WTC11 (cell line): ENCODE measurements around the gene PLD2. TPM values are rescaled to one million over a fixed set of nuclear protein-coding genes. Genes with fewer than 3 reads are reported as not detected.
A peak's percentile ranks its signal among the peaks of the same experiment; 100 is the strongest.

ENCODE experiments used
- ATAC-seq: fragments of 200-7000 bp; cut with Tn5 transposase; 2 replicates; pipeline ENCODE4 v1.10.0; 2021; ENCODE audit warnings: mild to moderate bottlenecking, moderate library complexity
- CTCF ChIA-PET: fragments of 300-600 bp; sonication (Branson Sonifier 250); formaldehyde crosslinking; loops from one replicate; lab custom pipeline; 2021; ENCODE audit warnings: antibody characterized with exemption; lab: Charles Lee
- POLR2A ChIA-PET: fragments of 350-600 bp; sonication (Branson Sonifier 250); formaldehyde crosslinking; loops from one replicate; lab custom pipeline; 2021; ENCODE audit warnings: antibody characterized with exemption; lab: Charles Lee
- DNase-seq: peaks from one replicate; pipeline ENCODE4 v3.0.0; 2021; ENCODE audit warnings: low spot score
- H3K27ac Mint-ChIP-seq: 2 replicates; pipeline ENCODE4 v1.8.0; 2021; ENCODE audit warnings: mixed read lengths
- H3K27me3 Mint-ChIP-seq: 2 replicates; pipeline ENCODE4 v1.8.0; 2021; ENCODE audit warnings: low read depth, mild to moderate bottlenecking, moderate library complexity, mixed read lengths
- H3K36me3 Mint-ChIP-seq: 2 replicates; pipeline ENCODE4 v1.8.0; 2021; ENCODE audit warnings: mixed read lengths
- H3K4me1 Mint-ChIP-seq: 2 replicates; pipeline ENCODE4 v1.8.0; 2022; ENCODE audit warnings: mixed read lengths
- H3K4me3 Mint-ChIP-seq: 2 replicates; pipeline ENCODE4 v1.8.0; 2021; ENCODE audit warnings: mild to moderate bottlenecking, moderate library complexity, mixed read lengths
- H3K9me3 Mint-ChIP-seq: 2 replicates; pipeline ENCODE4 v1.8.0; 2021; ENCODE audit warnings: mixed read lengths
- CBFB ChIP-seq: sonication (generic); formaldehyde crosslinking; IDR thresholded peaks from 2 replicates; pipeline ENCODE4 v1.8.1; 2022; ENCODE audit warnings: mild to moderate bottlenecking, low read depth, missing genetic modification reagents
- CREB1 ChIP-seq: sonication (generic); formaldehyde crosslinking; IDR thresholded peaks from 2 replicates; pipeline ENCODE4 v1.8.0; 2023; ENCODE audit warnings: mild to moderate bottlenecking, missing genetic modification reagents
- EMX1 ChIP-seq: fragments of 250-450 bp; sonication (Bioruptor Pico); IDR thresholded peaks from 2 replicates; pipeline ENCODE4 v1.8.0; 2021; ENCODE audit warnings: mild to moderate bottlenecking
- ESRRA ChIP-seq: sonication (generic); formaldehyde crosslinking; IDR thresholded peaks from 2 replicates; pipeline ENCODE4 v1.8.1; 2022; ENCODE audit warnings: mild to moderate bottlenecking, missing genetic modification reagents, borderline replicate concordance
- ETV6 ChIP-seq: sonication (generic); formaldehyde crosslinking; IDR thresholded peaks from 2 replicates; pipeline ENCODE4 v1.8.1; 2022; ENCODE audit warnings: mild to moderate bottlenecking, missing genetic modification reagents
- FOXK1 ChIP-seq: sonication (generic); formaldehyde crosslinking; IDR thresholded peaks from 2 replicates; pipeline ENCODE4 v1.8.0; 2022; ENCODE audit warnings: mild to moderate bottlenecking, moderate library complexity, missing genetic modification reagents
- GABPB1 ChIP-seq: sonication (generic); formaldehyde crosslinking; IDR thresholded peaks from 2 replicates; pipeline ENCODE4 v1.8.1; 2023; ENCODE audit warnings: mild to moderate bottlenecking, missing genetic modification reagents
- IRF2 ChIP-seq: sonication (generic); formaldehyde crosslinking; IDR thresholded peaks from 2 replicates; pipeline ENCODE4 v1.8.0; 2022; ENCODE audit warnings: low read depth, missing genetic modification reagents, borderline replicate concordance
- JAZF1 ChIP-seq: fragments of 250-450 bp; sonication (Bioruptor Pico); IDR thresholded peaks from 2 replicates; pipeline ENCODE4 v1.9.0; 2021; ENCODE audit warnings: moderate library complexity, mild to moderate bottlenecking, inconsistent platforms
- JUN ChIP-seq: sonication (generic); formaldehyde crosslinking; IDR thresholded peaks from 2 replicates; pipeline ENCODE4 v1.8.0; 2023; ENCODE audit warnings: mild to moderate bottlenecking, missing genetic modification reagents
- NR1H2 ChIP-seq: sonication (generic); formaldehyde crosslinking; IDR thresholded peaks from 2 replicates; pipeline ENCODE4 v1.9.0; 2021; ENCODE audit warnings: mild to moderate bottlenecking, moderate library complexity, missing genetic modification reagents
- NR2C2 ChIP-seq: sonication (generic); formaldehyde crosslinking; IDR thresholded peaks from 2 replicates; pipeline ENCODE4 v1.8.0; 2022; ENCODE audit warnings: mild to moderate bottlenecking, missing genetic modification reagents
- SP1 ChIP-seq: sonication (generic); formaldehyde crosslinking; conservative IDR thresholded peaks from 2 replicates; pipeline ENCODE4 v1.8.1; 2022; ENCODE audit warnings: missing genetic modification reagents
- TEAD1 ChIP-seq: sonication (generic); formaldehyde crosslinking; IDR thresholded peaks from 2 replicates; pipeline ENCODE4 v1.8.0; 2022; ENCODE audit warnings: mild to moderate bottlenecking, missing genetic modification reagents
- ZNF121 ChIP-seq: sonication (generic); formaldehyde crosslinking; IDR thresholded peaks from 2 replicates; pipeline ENCODE4 v1.8.0; 2023; ENCODE audit warnings: missing genetic modification reagents
- ZNF219 ChIP-seq: sonication (generic); formaldehyde crosslinking; IDR thresholded peaks from 2 replicates; pipeline ENCODE4 v1.8.0; 2023; ENCODE audit warnings: missing genetic modification reagents, mild to moderate bottlenecking, borderline replicate concordance
- ZNF263 ChIP-seq: sonication (generic); formaldehyde crosslinking; IDR thresholded peaks from 2 replicates; pipeline ENCODE4 v1.8.1; 2022; ENCODE audit warnings: low read depth, mild to moderate bottlenecking, moderate library complexity, missing genetic modification reagents
- total RNA-seq: library from RNA; stranded (reverse); gene quantifications from 3 replicates; pipeline ENCODE4 v1.2.3, GENCODE V29; 2021
- TF ChIP-seq, protein P1 (sequence below): fragments of 250-450 bp; sonication (Bioruptor Pico); conservative IDR thresholded peaks from 2 replicates; pipeline ENCODE4 v1.9.0; 2021; ENCODE audit warnings: mild to moderate bottlenecking
- TF ChIP-seq, protein P2 (sequence below): sonication (generic); formaldehyde crosslinking; IDR thresholded peaks from 2 replicates; pipeline ENCODE4 v1.8.0; 2022; ENCODE audit warnings: mild to moderate bottlenecking, missing genetic modification reagents
- TF ChIP-seq, protein P3 (sequence below): fragments of 250-450 bp; sonication (Bioruptor Pico); IDR thresholded peaks from 2 replicates; pipeline ENCODE4 v2.1.2; 2022; ENCODE audit warnings: mild to moderate bottlenecking, moderate library complexity
- TF ChIP-seq, protein P4 (sequence below): fragments of 250-450 bp; sonication (Bioruptor Pico); IDR thresholded peaks from 2 replicates; pipeline ENCODE4 v1.9.0; 2021; ENCODE audit warnings: moderate library complexity, mild to moderate bottlenecking, inconsistent platforms, borderline replicate concordance
- TF ChIP-seq, protein P5 (sequence below): sonication (generic); formaldehyde crosslinking; IDR thresholded peaks from 2 replicates; pipeline ENCODE4 v1.8.0; 2022; ENCODE audit warnings: mild to moderate bottlenecking, missing genetic modification reagents
- TF ChIP-seq, protein P6 (sequence below): sonication (generic); formaldehyde crosslinking; IDR thresholded peaks from 2 replicates; pipeline ENCODE4 v1.8.1; 2022; ENCODE audit warnings: mild to moderate bottlenecking, moderate library complexity, missing genetic modification reagents
- TF ChIP-seq, protein P7 (sequence below): fragments of 250-450 bp; sonication (Bioruptor Pico); IDR thresholded peaks from 2 replicates; pipeline ENCODE4 v1.8.0; 2021; ENCODE audit warnings: mild to moderate bottlenecking

The PLD2 gene
- total RNA-seq, 1 experiment from 2014 or later: 64.9 TPM

DNA sequence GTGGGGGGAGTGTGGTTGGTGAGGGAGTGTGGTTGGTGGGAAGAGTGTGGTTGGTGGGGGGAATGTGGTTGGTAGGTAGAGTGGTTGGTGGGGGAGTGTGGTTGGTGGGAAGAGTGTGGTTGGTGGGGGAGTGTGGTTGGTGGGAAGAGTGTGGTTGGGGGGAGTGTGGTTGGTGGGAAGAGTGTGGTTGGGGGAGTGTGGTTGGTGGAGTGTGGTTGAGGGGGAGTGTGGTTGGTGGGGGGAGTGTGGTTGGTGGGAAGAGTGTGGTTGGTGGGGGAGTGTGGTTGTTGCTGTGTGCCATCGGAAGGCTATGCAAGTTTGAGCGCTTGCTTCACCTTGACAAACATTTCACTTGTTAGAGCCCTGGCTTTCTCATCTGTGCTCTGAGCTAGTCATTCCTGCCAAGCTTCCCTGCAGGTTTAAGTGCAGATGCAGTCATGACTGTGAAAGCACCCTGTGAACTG is 46.3 kb downstream of the PLD2 start (continued):
- TF ChIP-seq, protein P1, sequence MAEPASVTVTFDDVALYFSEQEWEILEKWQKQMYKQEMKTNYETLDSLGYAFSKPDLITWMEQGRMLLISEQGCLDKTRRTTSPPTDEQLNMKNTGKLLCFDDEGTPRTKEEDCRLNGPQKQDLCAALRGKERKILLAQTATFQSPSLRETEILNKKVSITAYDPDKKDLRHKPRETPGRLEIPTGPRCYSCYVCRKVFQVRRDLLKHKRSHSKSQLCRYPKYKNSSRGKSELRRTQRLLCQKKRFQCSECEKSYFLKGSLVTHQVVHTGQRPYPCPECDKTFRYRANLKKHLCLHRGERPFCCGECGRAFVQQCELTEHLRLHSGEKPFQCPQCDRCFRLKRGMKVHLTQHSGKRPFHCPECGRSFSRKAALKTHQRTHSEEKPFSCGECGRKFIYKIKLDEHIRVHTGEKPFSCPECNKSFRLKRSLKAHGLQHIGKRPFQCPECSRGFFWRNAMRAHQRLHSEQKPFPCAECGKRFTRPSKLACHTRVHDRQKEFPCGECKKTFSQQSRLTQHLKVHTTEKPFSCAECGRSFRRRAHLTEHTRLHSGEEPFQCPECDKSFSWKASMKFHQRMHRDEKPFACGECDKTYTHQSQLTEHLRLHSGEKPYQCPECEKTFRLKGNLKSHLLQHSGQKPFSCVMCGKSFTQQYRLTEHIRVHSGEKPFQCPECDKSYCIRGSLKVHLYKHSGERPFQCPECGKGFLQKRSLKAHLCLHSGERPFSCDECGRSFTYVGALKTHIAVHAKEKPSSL (CRISPR knock-in tag): no peak
- no peak for TF ChIP-seq GABPB1 (CRISPR knock-in tag)

DNA sequence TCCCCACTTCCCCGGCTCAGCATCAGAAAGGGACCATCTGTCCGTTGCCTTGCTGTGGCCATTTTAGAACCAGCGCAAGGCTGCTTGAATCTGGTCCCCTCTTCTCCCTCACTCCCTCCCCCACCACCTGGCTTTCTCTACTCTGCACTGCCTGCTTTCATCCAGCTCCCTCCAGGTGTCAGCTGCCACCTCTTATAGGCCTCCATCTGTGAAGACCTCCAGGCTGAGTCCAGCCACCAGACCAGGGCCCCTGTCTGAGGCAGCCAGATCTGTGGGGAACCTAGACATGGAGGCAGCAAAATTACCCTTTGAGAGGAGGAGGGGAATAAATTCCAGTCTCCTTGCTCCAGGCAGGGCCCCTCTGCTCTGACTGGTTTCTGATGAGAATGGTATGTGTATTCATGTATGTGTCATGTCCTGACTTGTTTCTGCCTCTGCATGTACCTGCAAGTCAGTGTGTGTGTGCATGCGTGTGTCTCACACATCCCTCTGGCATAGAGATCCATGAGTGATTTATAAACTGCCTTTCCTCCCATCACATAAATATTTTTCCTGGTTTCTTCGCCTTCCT is 47.2 kb downstream of the PLD2 start:
- H3K4me1 Mint-ChIP-seq: peaks cover 74% of the 10 kb centered on the region

DNA sequence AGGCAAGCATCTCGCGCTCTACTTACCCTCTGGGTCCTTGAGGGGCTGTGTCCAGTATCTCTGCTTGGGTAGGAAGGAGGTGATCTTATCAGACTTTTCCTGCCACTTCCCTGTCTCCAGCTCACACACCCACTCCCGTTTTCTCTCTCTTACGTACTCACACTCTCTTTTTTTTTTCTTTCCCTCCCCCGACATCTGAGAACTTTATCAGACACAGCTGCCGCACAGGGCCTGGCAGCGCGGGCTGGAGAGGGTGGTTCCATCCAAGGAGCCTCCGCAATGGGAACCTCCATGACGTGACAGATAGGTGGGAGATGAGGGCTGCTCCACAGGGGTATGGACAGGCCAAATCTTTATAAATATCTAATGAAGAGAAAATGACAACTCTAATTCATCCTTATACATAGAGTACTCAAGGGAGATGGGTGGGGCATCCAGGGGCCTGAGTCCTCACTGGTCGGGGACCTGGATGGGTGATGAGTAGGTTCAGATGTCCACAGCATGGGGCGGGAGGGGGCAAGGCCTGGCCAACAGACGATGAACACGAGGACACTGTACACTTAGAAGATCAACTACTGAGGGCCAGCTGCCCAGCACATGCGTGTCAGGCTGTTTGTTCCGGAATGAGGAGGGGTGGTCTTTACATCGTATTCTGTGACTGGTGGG is 49.5 kb downstream of the PLD2 start:
- Mint-ChIP-seq H3K4me1 (peaks cover 73% of the 10 kb centered on the region), H3K27ac (peak overlapping the region; percentile 71), H3K27me3 (no peaks in the 10 kb centered on the region), H3K9me3 (no peaks in the 10 kb centered on the region), H3K4me3 (no peak overlapping the region), H3K36me3 (no peaks in the 10 kb centered on the region)
- POLR2A ChIA-PET: interaction anchor here (0.6 kb wide), 1 partner anchor 52 kb away, joined by 3 read pairs; no protein-coding TSS in a partner anchor
- CTCF ChIA-PET: interaction anchor here (0.8 kb wide), 1 partner anchor 436 kb away, joined by 3 read pairs; no protein-coding TSS in a partner anchor
- ATAC-seq (no peak), DNase-seq (no peak)
- TF ChIP-seq ZNF121 (CRISPR knock-in tag) (no peak), NR2C2 (CRISPR knock-in tag) (no peak), ESRRA (CRISPR knock-in tag) (no peak), IRF2 (no peak), CBFB (no peak), JUN (CRISPR knock-in tag) (no peak), ZNF263 (no peak), SP1 (CRISPR knock-in tag) (no peak), ZNF219 (CRISPR knock-in tag) (no peak), TEAD1 (no peak), JAZF1 (CRISPR knock-in tag) (no peak)
- TF ChIP-seq, protein P2, sequence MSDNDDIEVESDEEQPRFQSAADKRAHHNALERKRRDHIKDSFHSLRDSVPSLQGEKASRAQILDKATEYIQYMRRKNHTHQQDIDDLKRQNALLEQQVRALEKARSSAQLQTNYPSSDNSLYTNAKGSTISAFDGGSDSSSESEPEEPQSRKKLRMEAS (CRISPR knock-in tag): no peak
- TF ChIP-seq, protein P3, sequence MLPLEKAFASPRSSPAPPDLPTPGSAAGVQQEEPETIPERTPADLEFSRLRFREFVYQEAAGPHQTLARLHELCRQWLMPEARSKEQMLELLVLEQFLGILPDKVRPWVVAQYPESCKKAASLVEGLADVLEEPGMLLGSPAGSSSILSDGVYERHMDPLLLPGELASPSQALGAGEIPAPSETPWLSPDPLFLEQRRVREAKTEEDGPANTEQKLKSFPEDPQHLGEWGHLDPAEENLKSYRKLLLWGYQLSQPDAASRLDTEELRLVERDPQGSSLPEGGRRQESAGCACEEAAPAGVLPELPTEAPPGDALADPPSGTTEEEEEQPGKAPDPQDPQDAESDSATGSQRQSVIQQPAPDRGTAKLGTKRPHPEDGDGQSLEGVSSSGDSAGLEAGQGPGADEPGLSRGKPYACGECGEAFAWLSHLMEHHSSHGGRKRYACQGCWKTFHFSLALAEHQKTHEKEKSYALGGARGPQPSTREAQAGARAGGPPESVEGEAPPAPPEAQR (CRISPR knock-in tag): no peak
- TF ChIP-seq, protein P4, sequence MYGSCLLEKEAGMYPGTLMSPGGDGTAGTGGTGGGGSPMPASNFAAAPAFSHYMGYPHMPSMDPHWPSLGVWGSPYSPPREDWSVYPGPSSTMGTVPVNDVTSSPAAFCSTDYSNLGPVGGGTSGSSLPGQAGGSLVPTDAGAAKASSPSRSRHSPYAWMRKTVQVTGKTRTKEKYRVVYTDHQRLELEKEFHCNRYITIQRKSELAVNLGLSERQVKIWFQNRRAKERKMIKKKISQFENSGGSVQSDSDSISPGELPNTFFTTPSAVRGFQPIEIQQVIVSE (CRISPR knock-in tag): no peak

More for the DNA sequence above, 47.2 kb downstream of the PLD2 start:
- peak overlapping the region; percentile 82 for H3K27ac Mint-ChIP-seq
- DNase-seq (no peak), ATAC-seq (peak; percentile 8; the same call in 1 of the 2 replicates)
- no peak overlapping the region for H3K4me3 Mint-ChIP-seq
- TF ChIP-seq ETV6: no peak
- no peak for TF ChIP-seq EMX1
- no peak for TF ChIP-seq JUN (CRISPR knock-in tag)
- TF ChIP-seq, protein P5, sequence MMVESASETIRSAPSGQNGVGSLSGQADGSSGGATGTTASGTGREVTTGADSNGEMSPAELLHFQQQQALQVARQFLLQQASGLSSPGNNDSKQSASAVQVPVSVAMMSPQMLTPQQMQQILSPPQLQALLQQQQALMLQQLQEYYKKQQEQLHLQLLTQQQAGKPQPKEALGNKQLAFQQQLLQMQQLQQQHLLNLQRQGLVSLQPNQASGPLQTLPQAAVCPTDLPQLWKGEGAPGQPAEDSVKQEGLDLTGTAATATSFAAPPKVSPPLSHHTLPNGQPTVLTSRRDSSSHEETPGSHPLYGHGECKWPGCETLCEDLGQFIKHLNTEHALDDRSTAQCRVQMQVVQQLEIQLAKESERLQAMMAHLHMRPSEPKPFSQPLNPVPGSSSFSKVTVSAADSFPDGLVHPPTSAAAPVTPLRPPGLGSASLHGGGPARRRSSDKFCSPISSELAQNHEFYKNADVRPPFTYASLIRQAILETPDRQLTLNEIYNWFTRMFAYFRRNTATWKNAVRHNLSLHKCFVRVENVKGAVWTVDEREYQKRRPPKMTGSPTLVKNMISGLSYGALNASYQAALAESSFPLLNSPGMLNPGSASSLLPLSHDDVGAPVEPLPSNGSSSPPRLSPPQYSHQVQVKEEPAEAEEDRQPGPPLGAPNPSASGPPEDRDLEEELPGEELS (CRISPR knock-in tag): no peak
- TF ChIP-seq NR1H2: no peak
- TF ChIP-seq FOXK1: no peak
- TF ChIP-seq, protein P6, sequence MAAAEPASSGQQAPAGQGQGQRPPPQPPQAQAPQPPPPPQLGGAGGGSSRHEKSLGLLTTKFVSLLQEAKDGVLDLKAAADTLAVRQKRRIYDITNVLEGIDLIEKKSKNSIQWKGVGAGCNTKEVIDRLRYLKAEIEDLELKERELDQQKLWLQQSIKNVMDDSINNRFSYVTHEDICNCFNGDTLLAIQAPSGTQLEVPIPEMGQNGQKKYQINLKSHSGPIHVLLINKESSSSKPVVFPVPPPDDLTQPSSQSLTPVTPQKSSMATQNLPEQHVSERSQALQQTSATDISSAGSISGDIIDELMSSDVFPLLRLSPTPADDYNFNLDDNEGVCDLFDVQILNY: no peak
- TF ChIP-seq CREB1 (CRISPR knock-in tag): no peak
- TF ChIP-seq, protein P7, sequence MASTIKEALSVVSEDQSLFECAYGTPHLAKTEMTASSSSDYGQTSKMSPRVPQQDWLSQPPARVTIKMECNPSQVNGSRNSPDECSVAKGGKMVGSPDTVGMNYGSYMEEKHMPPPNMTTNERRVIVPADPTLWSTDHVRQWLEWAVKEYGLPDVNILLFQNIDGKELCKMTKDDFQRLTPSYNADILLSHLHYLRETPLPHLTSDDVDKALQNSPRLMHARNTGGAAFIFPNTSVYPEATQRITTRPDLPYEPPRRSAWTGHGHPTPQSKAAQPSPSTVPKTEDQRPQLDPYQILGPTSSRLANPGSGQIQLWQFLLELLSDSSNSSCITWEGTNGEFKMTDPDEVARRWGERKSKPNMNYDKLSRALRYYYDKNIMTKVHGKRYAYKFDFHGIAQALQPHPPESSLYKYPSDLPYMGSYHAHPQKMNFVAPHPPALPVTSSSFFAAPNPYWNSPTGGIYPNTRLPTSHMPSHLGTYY (CRISPR knock-in tag): no peak
- CTCF ChIA-PET: interaction anchor here (1.0 kb wide), 1 partner anchor 64 kb away, joined by 3 read pairs; no protein-coding TSS in a partner anchor
- H3K27me3 Mint-ChIP-seq: no peaks in the 10 kb centered on the region
- H3K36me3 Mint-ChIP-seq: no peaks in the 10 kb centered on the region
- POLR2A ChIA-PET: no interaction called here
- no peaks in the 10 kb centered on the region for H3K9me3 Mint-ChIP-seq
